Pancreas (tissue), 10 donors: ENCODE data around the gene DBNDD2. TPM values are rescaled to one million over a fixed set of nuclear protein-coding genes. Genes with fewer than 3 reads are reported as not detected.
A peak's percentile ranks its signal among the peaks of the same experiment; 100 is the strongest.

Source experiments
- ATAC-seq, 4 donors: fragments of 200-7000 bp; cut with Tn5 transposase; one replicate each; pipeline versions ENCODE4 v1.8.0 to v1.9.1; 2020; ENCODE audit warnings: mild to moderate bottlenecking in 4 of 4, moderate library complexity in 4 of 4
- DNase-seq, 6 donors: peaks; one replicate each; pipeline ENCODE4 v3.0.0-alpha.2; 2020
- FAIRE-seq: peaks from 2 replicates; lab custom pipeline; 2012; peaks lifted over from hg19 to GRCh38; lab: Jason Lieb, UNC
- H3K27ac ChIP-seq, 4 donors: fragments of 200-600 bp; sonication (generic); 1 replicate in 3 of 4; 2 replicates in 1 of 4; pipeline versions ENCODE4 v1.5.0 to v1.8.0; 2020
- H3K27me3 ChIP-seq, 4 donors: fragments of 200-600 bp; one replicate each; pipeline ENCODE4 v1.8.0; 2021
- H3K36me3 ChIP-seq, 3 donors: fragments of 200-600 bp; sonication (generic) in 1 of 3; one replicate each; pipeline versions ENCODE4 v1.5.0 to v1.8.0; 2020 to 2021
- H3K4me1 ChIP-seq, 3 donors: fragments of 200-600 bp; one replicate each; pipeline ENCODE4 v1.8.0; 2021
- H3K4me3 ChIP-seq, 4 donors: fragments of 200-600 bp; sonication (generic) in 2 of 4; one replicate each; pipeline versions ENCODE4 v1.5.0 to v1.8.0; 2020 to 2021
- H3K9me3 ChIP-seq, 4 donors: fragments of 200-600 bp; one replicate each; pipeline ENCODE4 v1.8.0; 2021
- WGBS, 2 donors: extraction: QIAGEN DNeasy Blood & Tissue Kit; methylation state at CpG; one replicate each; pipeline ENCODE4 v1.1.7; 2013; 5-methylcytosine and 5-hydroxymethylcytosine counted together
- intact Hi-C, 3 donors: fragments of 100-400 bp; cut with DNase I; formaldehyde crosslinking; loops; one replicate each; pipeline versions ENCODE4 v1.11.1 to v1.14.2; 2022
- polyA plus RNA-seq, 2 donors: library from polyadenylated mRNA; stranded (reverse); fragments of 200-250 nt; gene quantifications; one replicate each; pipeline ENCODE4 v1.2.3, GENCODE V29; 2013
- total RNA-seq, 6 donors: library from RNA; stranded (reverse); fragmentation: NEBNext Ultra II Directional in 4 of 6; extraction: Animal tissue kit (Norgen Biotek cat#: 25700) in 4 of 6; gene quantifications; one replicate each; pipeline versions ENCODE4 v1.2.1 to v1.2.4, GENCODE V29; 2021 to 2023
- TF ChIP-seq, protein P1 (sequence below), 4 donors: fragments of 200-600 bp; sonication (generic) in 3 of 4; IDR thresholded peaks; one replicate each; pipeline versions ENCODE4 v1.5.0 to v1.8.0; 2021; ENCODE audit warnings: antibody characterized with exemption in 4 of 4
- donor health status: healthy with polysubstance abuse.
- donor health status: DM: no; HTN: no; CAD: no; lungs with moderate emphysema.
- donor health status: DM: no; HTN: no; CAD: no.
- donor health status: control.
- donor health status: control.
- donor health status: Bipolar disorder and iron deficiency.
- donor health status: DM: yes; HTN: yes; CAD: no.
- donor health status: DM: no; HTN: no; CAD: no.
- donor health status: DM: no; HTN: no; CAD: no.
- donor health status: DM: yes; HTN: yes; CAD: no.

Gene DBNDD2
- total and polyA plus RNA-seq, 8 donors = 11.6 to 31.0 (median 18.5) TPM

DNA sequence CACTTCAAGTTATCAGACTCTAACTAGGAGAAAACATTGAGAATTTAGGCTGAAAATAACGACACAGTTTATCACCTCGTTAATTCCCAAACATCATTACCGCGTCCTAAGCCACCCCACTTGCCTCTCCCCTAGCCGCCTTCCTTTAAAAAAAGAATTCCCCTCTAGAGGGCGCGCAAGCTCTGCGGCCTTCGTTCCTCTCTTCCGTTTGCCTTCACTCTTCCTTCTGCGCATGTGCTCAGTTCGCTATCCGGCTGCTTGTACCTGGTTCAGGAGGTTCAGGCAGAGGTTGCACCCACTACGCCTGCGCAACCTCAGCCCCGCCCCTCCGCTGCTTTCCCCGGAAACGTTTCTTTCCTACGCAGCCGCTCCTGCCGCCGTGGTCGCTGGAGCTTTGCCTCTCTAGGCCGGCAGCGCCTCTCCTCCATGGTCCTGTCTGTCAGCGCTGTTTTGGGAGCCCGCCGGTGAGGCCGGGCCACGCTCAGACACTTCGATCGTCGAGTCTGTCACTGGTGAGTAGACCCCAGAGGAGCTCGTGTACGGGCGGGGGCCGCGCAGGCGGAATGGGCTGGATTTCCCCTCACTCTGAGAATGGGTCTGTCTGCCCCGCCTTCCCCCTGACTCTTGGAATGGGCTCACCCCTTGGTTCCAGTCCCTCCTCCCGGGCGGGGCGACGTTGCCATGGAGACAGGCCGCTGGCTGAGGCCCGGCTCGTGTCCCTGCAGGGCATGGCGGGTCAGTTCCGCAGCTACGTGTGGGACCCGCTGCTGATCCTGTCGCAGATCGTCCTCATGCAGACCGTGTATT is 45.1 kb upstream of the DBNDD2 start, which contains the start of gene SYS1:
Gene SYS1 (plus strand): TSS at position 353 of the 807 bp plus-strand sequence. CDS start 376 bp downstream, at position 729.
- TF ChIP-seq, protein P1, sequence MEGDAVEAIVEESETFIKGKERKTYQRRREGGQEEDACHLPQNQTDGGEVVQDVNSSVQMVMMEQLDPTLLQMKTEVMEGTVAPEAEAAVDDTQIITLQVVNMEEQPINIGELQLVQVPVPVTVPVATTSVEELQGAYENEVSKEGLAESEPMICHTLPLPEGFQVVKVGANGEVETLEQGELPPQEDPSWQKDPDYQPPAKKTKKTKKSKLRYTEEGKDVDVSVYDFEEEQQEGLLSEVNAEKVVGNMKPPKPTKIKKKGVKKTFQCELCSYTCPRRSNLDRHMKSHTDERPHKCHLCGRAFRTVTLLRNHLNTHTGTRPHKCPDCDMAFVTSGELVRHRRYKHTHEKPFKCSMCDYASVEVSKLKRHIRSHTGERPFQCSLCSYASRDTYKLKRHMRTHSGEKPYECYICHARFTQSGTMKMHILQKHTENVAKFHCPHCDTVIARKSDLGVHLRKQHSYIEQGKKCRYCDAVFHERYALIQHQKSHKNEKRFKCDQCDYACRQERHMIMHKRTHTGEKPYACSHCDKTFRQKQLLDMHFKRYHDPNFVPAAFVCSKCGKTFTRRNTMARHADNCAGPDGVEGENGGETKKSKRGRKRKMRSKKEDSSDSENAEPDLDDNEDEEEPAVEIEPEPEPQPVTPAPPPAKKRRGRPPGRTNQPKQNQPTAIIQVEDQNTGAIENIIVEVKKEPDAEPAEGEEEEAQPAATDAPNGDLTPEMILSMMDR (IDR thresholded peaks at IDR 0.05) = peak; percentile 74 to 78 (median 76)
- H3K4me3 ChIP-seq = peak within 1 kb of the TSS; percentile 56 to 71 (median 62)
- peak; percentile 99 to 100 (median 99) for DNase-seq
- peaks cover 1 to 54% (median 12%) of the 10 kb centered on the region in 3 donors for H3K4me1 ChIP-seq
- peaks cover 0 to 6% (median 0%) of the 10 kb centered on the region in 3 donors for H3K36me3 ChIP-seq
- peak; percentile 84 to 91 (median 90) for ATAC-seq
- FAIRE-seq = no peak
- 0 to 1% methylated on average over 53 to 55 of the region's 55 CpGs for WGBS, 2 donors
- no peaks in the 10 kb centered on the region for H3K27me3 ChIP-seq
- intact Hi-C loops = no loop called here
- no peaks in the 10 kb centered on the region for H3K9me3 ChIP-seq
- H3K27ac ChIP-seq = peak within 1 kb of the TSS; percentile 80 to 97 (median 92)

DNA sequence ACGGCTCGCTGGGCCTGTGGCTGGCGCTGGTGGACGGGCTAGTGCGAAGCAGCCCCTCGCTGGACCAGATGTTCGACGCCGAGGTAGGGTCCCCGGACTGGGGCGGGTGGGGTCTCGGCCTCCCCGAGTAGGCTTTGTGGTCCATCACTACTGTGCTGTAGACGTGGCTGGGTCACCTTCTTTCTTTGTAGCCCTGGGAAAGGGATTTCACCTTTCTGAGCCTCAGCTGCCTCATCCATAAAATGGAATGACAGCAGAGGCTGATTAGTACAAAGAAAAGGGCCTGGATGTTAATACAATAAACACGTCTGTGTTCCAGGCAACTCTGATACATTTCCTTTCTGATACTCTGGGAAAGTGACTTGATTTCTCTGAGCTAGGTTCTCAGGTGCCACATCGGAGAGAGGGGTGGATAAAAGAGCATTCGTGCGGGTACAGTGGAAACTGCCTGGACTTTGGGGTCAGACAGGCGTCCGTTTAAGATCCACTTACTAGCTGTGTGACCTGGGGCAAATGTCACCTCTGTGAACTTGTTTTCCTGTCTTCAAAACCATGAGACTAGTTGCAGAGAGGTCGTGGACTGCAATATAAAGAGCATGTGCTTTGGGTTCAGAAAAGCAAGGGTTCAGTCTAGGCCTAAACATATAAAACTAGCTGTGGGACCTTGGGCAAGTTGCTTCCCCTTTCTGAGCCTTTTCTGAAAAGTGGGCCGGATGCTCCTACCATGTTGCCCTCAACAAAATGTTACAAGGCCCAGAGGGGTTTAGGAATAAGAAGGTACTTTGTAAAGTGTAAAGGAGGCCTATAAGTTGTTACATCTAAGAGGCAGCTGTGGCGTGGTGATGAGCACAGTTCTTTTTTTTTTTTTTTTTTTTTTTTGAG is 44.2 kb upstream of the DBNDD2 start:
- Histone ChIP-seq H3K9me3 (no peaks in the 10 kb centered on the region), H3K4me3 (peak overlapping the region; percentile 56 to 71 (median 62)), H3K36me3 (peaks cover 0 to 13% (median 0%) of the 10 kb centered on the region in 3 donors), H3K27me3 (no peaks in the 10 kb centered on the region), H3K27ac (peak overlapping the region; percentile 80 to 97 (median 92)), H3K4me1 (peaks cover 0 to 45% (median 12%) of the 10 kb centered on the region in 3 donors)
- no peak for DNase-seq
- TF ChIP-seq, protein P1 (IDR thresholded peaks at IDR 0.05) = no peak
- intact Hi-C loops = no loop called here
- no peak for ATAC-seq
- FAIRE-seq = no peak
- 17 to 22% methylated on average over 22 to 23 of the region's 23 CpGs for WGBS, 2 donors

DNA sequence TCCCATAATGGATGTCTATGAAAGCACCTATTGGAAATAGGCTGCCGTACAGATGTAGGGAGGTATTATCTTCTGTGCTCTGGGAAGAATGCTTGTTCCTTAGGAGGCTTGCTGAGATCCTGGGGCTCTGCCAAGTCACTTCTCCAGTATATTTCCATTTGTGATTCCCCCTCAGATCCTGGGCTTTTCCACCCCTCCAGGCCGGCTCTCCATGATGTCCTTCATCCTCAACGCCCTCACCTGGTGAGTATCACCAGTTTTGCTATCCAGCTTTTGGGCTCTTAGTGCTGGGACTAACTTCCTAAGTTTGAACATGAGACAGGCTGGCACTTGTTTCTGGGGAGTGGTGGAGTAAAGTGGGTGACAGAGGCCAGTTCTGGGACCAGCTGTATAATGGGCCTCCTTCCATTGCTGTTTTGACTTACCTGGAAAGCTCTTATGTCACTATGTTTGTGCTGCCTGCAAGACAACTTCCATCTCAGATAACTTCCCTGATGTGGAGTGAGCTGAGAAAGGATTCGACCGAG is 42.6 kb upstream of the DBNDD2 start:
- peaks cover 0 to 13% (median 0%) of the 10 kb centered on the region in 3 donors for H3K36me3 ChIP-seq
- 90 to 93% methylated on average over 5 of the region's 5 CpGs for WGBS, 2 donors
- TF ChIP-seq, protein P1 (IDR thresholded peaks at IDR 0.05) = no peak
- H3K27ac ChIP-seq = no peak overlapping the region
- intact Hi-C loops = no loop called here
- no peak for FAIRE-seq
- H3K9me3 ChIP-seq = no peaks in the 10 kb centered on the region
- no peaks in the 10 kb centered on the region for H3K27me3 ChIP-seq
- H3K4me3 ChIP-seq = no peak overlapping the region
- ATAC-seq = no peak
- H3K4me1 ChIP-seq = peaks cover 0 to 29% (median 12%) of the 10 kb centered on the region in 3 donors
- no peak for DNase-seq

DNA sequence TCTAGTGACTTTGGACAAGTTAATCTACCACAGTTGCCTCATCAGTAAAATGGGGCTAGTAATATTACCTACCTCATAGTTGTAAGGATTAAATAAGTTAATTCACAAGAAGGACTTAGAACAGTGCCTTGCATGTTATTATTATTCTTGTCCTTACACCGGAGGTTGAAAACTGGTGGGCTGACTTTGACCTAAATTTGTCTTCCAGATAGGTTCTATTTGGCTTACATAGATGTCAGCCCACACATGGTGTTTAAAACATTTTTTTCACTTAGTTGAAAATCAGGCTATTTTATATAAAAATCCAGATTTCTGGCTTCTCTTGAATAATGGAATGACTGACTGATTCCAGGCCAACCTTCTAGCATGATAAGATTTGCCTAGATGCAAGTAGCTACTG is 41.9 kb upstream of the DBNDD2 start:
- WGBS, 2 donors = 89% methylated on average over 1 of the region's 1 CpG
- H3K4me3 ChIP-seq = no peak overlapping the region
- H3K27ac ChIP-seq = no peak overlapping the region
- peaks cover 0 to 22% (median 12%) of the 10 kb centered on the region in 3 donors for H3K4me1 ChIP-seq
- intact Hi-C loops = no loop called here
- TF ChIP-seq, protein P1 (IDR thresholded peaks at IDR 0.05) = no peak
- H3K9me3 ChIP-seq = no peaks in the 10 kb centered on the region
- peaks cover 0 to 13% (median 0%) of the 10 kb centered on the region in 3 donors for H3K36me3 ChIP-seq
- no peak for ATAC-seq
- FAIRE-seq = no peak
- no peak for DNase-seq
- H3K27me3 ChIP-seq = no peaks in the 10 kb centered on the region
